Measurements from ENCODE around the gene FOSL2.

Gene FOSL2

GRCh38 chr2:28373854-28374253 is 18.8 kb upstream of the FOSL2 start:
- CTCF ChIA-PET, result interaction anchor here (0.6 kb wide), 1 partner anchor 34 kb away, joined by 4 read pairs; no protein-coding TSS in a partner anchor
- POLR2A ChIA-PET, result no interaction called here
- no peak for DNase-seq (ENCODE audit: extremely low spot score)
- no peak for TF ChIP-seq LEF1 (IDR thresholded peaks at IDR 0.05; ENCODE audit: borderline replicate concordance)
- no peak for TF ChIP-seq NFRKB (IDR thresholded peaks at IDR 0.05)
- TF ChIP-seq, protein P1, sequence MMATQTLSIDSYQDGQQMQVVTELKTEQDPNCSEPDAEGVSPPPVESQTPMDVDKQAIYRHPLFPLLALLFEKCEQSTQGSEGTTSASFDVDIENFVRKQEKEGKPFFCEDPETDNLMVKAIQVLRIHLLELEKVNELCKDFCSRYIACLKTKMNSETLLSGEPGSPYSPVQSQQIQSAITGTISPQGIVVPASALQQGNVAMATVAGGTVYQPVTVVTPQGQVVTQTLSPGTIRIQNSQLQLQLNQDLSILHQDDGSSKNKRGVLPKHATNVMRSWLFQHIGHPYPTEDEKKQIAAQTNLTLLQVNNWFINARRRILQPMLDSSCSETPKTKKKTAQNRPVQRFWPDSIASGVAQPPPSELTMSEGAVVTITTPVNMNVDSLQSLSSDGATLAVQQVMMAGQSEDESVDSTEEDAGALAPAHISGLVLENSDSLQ (IDR thresholded peaks at IDR 0.05), result no peak
- TF ChIP-seq BHLHE40 (IDR thresholded peaks at IDR 0.05; ENCODE audit: borderline replicate concordance), result no peak
- TF ChIP-seq HDGF (IDR thresholded peaks at IDR 0.05; ENCODE audit: borderline replicate concordance), result no peak
- TF ChIP-seq FOXK2 (IDR thresholded peaks at IDR 0.05), result no peak
- TF ChIP-seq SP1 (IDR thresholded peaks at IDR 0.05), result no peak
- TF ChIP-seq CTBP1 (IDR thresholded peaks at IDR 0.05; ENCODE audit: borderline replicate concordance), result no peak
- TF ChIP-seq TARDBP (IDR thresholded peaks at IDR 0.05), result no peak
- no peak for TF ChIP-seq FOXA1 (IDR thresholded peaks at IDR 0.05)
- TF ChIP-seq L3MBTL2 (conservative IDR thresholded peaks at IDR 0.05), result no peak
- no peak for TF ChIP-seq ELF4 (IDR thresholded peaks at IDR 0.05)
- TF ChIP-seq ZNF384 (IDR thresholded peaks at IDR 0.05), result no peak
- no peak for TF ChIP-seq FOXM1 (IDR thresholded peaks at IDR 0.05; ENCODE audit: borderline replicate concordance)
- TF ChIP-seq SUZ12 (IDR thresholded peaks at IDR 0.05), result no peak
- TF ChIP-seq ARNT (IDR thresholded peaks at IDR 0.05), result no peak

DNA sequence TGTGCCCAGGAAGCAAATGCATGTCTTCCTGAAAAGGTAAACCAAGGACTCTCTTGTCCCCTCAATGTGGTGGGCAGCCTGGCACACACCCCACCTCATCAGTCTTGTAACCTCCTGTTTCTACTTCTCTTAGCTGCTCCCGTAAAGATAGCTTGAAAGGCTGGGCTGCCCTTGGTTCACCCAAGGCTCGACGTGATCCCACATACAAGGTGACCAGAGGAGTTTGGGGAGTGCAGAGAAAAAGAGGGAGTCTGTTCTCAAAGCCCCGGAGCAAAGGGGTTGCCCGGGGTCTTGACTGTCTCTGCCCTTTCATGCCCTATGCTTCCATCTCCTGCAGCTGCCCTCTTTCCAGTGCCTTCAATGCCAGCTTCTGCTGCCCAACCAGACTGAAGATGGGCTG is 18.3 kb upstream of the FOSL2 start:
- ChIA-PET CTCF (no interaction called here), POLR2A (no interaction called here)
- TF ChIP-seq TARDBP (IDR thresholded peaks at IDR 0.05), result no peak
- no peak for TF ChIP-seq FOXK2 (IDR thresholded peaks at IDR 0.05)
- TF ChIP-seq HDGF (IDR thresholded peaks at IDR 0.05; ENCODE audit: borderline replicate concordance), result no peak
- no peak for TF ChIP-seq L3MBTL2 (conservative IDR thresholded peaks at IDR 0.05)
- TF ChIP-seq ZNF384 (IDR thresholded peaks at IDR 0.05), result no peak
- no peak for TF ChIP-seq ARNT (IDR thresholded peaks at IDR 0.05)
- TF ChIP-seq FOXA1 (IDR thresholded peaks at IDR 0.05), result no peak
- DNase-seq (ENCODE audit: extremely low spot score), result no peak

- POLR2A ChIA-PET, result no interaction called here
- CTCF ChIA-PET, result no interaction called here
- TF ChIP-seq FOXK2 (IDR thresholded peaks at IDR 0.05) (no peak), NFRKB (IDR thresholded peaks at IDR 0.05) (no peak), ELF4 (IDR thresholded peaks at IDR 0.05) (no peak), BHLHE40 (IDR thresholded peaks at IDR 0.05; ENCODE audit: borderline replicate concordance) (no peak), LEF1 (IDR thresholded peaks at IDR 0.05; ENCODE audit: borderline replicate concordance) (no peak), FOXA1 (IDR thresholded peaks at IDR 0.05) (no peak), CTBP1 (IDR thresholded peaks at IDR 0.05; ENCODE audit: borderline replicate concordance) (no peak), ZNF384 (IDR thresholded peaks at IDR 0.05) (no peak), ARNT (IDR thresholded peaks at IDR 0.05) (no peak), TARDBP (IDR thresholded peaks at IDR 0.05) (no peak), FOXM1 (IDR thresholded peaks at IDR 0.05; ENCODE audit: borderline replicate concordance) (no peak), L3MBTL2 (conservative IDR thresholded peaks at IDR 0.05) (no peak), HDGF (IDR thresholded peaks at IDR 0.05; ENCODE audit: borderline replicate concordance) (no peak), SUZ12 (IDR thresholded peaks at IDR 0.05) (no peak), SP1 (IDR thresholded peaks at IDR 0.05) (no peak)
- TF ChIP-seq, protein P1 (IDR thresholded peaks at IDR 0.05), result no peak
- no peak for DNase-seq (ENCODE audit: extremely low spot score)
These were observed 17.4 kb upstream of the FOSL2 start for GRCh38 chr2:28375236-28375635.

- CTCF ChIA-PET, result interaction anchor here (0.6 kb wide), 1 partner anchor 61 kb away, joined by 7 read pairs; no protein-coding TSS in a partner anchor
- POLR2A ChIA-PET, result no interaction called here
- no peak for DNase-seq (ENCODE audit: extremely low spot score)
- no peak for TF ChIP-seq SP1 (IDR thresholded peaks at IDR 0.05)
- no peak for TF ChIP-seq FOXM1 (IDR thresholded peaks at IDR 0.05; ENCODE audit: borderline replicate concordance)
- TF ChIP-seq TARDBP (IDR thresholded peaks at IDR 0.05), result no peak
- TF ChIP-seq FOXK2 (IDR thresholded peaks at IDR 0.05), result no peak
- no peak for TF ChIP-seq L3MBTL2 (conservative IDR thresholded peaks at IDR 0.05)
- no peak for TF ChIP-seq ELF4 (IDR thresholded peaks at IDR 0.05)
- TF ChIP-seq ARNT (IDR thresholded peaks at IDR 0.05), result no peak
- TF ChIP-seq NFRKB (IDR thresholded peaks at IDR 0.05), result no peak
- TF ChIP-seq, protein P1 (IDR thresholded peaks at IDR 0.05), result no peak
- TF ChIP-seq HDGF (IDR thresholded peaks at IDR 0.05; ENCODE audit: borderline replicate concordance), result no peak
- TF ChIP-seq SUZ12 (IDR thresholded peaks at IDR 0.05), result no peak
- no peak for TF ChIP-seq ZNF384 (IDR thresholded peaks at IDR 0.05)
- TF ChIP-seq FOXA1 (IDR thresholded peaks at IDR 0.05), result no peak
- TF ChIP-seq BHLHE40 (IDR thresholded peaks at IDR 0.05; ENCODE audit: borderline replicate concordance), result no peak
These were observed 16.7 kb upstream of the FOSL2 start for GRCh38 chr2:28375742-28376631.

DNA sequence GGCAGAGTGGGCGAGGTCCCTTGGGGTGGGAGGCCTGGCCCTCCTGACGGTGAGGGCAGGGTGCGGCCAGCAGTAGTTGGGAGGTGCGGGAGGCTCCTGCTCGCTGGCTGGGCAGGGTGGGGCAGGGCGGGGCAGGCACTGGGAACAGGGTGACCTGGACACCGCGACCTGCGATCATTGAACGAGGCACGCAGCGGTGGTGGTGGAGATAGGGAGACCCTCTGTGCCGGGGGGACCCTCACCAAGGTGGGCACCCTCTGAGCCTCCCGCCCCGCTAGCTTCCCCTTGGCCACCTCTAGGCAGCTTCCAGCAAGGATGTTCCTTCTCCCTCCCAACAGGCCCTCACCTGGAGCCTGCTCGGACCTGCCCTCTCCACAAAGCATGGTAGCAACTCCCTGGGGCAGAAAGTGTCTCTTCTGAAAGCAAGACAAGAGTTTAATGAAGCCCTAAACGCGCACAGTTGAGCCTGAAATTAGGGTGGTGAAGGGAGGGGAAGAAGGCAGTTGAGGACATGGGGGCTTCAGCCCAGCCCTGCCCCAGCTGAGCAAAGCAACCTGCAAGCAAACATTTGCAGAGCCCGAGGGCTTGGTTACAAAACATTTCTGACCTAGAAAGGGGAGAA is 15.4 kb upstream of the FOSL2 start:
- CTCF ChIA-PET, result no interaction called here
- TF ChIP-seq HDGF (IDR thresholded peaks at IDR 0.05; ENCODE audit: borderline replicate concordance), result no peak
- TF ChIP-seq NFRKB (IDR thresholded peaks at IDR 0.05), result no peak
- no peak for TF ChIP-seq FOXM1 (IDR thresholded peaks at IDR 0.05; ENCODE audit: borderline replicate concordance)
- TF ChIP-seq CTBP1 (IDR thresholded peaks at IDR 0.05; ENCODE audit: borderline replicate concordance), result no peak
- TF ChIP-seq SUZ12 (IDR thresholded peaks at IDR 0.05), result no peak
- TF ChIP-seq FOXK2 (IDR thresholded peaks at IDR 0.05), result no peak
- no peak for TF ChIP-seq ARNT (IDR thresholded peaks at IDR 0.05)
- TF ChIP-seq SP1 (IDR thresholded peaks at IDR 0.05), result no peak
- TF ChIP-seq ELF4 (IDR thresholded peaks at IDR 0.05), result no peak
- no peak for TF ChIP-seq TARDBP (IDR thresholded peaks at IDR 0.05)
- no peak for TF ChIP-seq ZNF384 (IDR thresholded peaks at IDR 0.05)
- TF ChIP-seq FOXA1 (IDR thresholded peaks at IDR 0.05), result no peak
- TF ChIP-seq, protein P1 (IDR thresholded peaks at IDR 0.05), result no peak
- POLR2A ChIA-PET, result no interaction called here
- no peak for DNase-seq (ENCODE audit: extremely low spot score)
